K562 (cell line): Measurements from ENCODE around the gene DNAH9. TPM values are rescaled to one million over a fixed set of nuclear protein-coding genes. Genes with fewer than 3 reads are reported as not detected.

ENCODE experiments used
- AFF1 ChIP-seq, 2 experiments: fragments of 450-650 bp; IDR thresholded peaks; 2 replicates each; pipeline ENCODE4 v1.6.1; 2018; ENCODE audit warnings: mild to moderate bottlenecking in 2 of 2, low read depth in 1 of 2; ENCODE audit not compliant: partially characterized antibody in 2 of 2
- CBX2 ChIP-seq: fragments of 200-600 bp; sonication (generic); IDR thresholded peaks from one replicate; pipeline ENCODE4 v1.6.1; 2012; ENCODE audit warnings: mild to moderate bottlenecking, low read length, inconsistent platforms; ENCODE audit not compliant: insufficient read depth, poor library complexity, severe bottlenecking
- ELK3 ChIP-seq: fragments of 450-650 bp; formaldehyde crosslinking; IDR thresholded peaks from 2 replicates; pipeline ENCODE4 v1.4.0; 2020; ENCODE audit warnings: mild to moderate bottlenecking
- GTF2F1 ChIP-seq: IDR thresholded peaks from 2 replicates; pipeline ENCODE4 v1.6.1; 2011; ENCODE audit warnings: low read depth, low read length, improper control_type of control experiment
- SREBF1 ChIP-seq: fragments of 150-350 bp; IDR thresholded peaks from 2 replicates; pipeline ENCODE4 v1.6.1; 2014; ENCODE audit warnings: antibody characterized with exemption, low read depth, low read length, borderline replicate concordance
- U2AF1 ChIP-seq: fragments of 200-400 bp; formaldehyde crosslinking; optimal IDR thresholded peaks from 2 replicates; pipeline ENCODE3; 2017; ENCODE audit warnings: mild to moderate bottlenecking, low read depth, low read length, moderate library complexity
- XRCC5 ChIP-seq: fragments of 200-400 bp; formaldehyde crosslinking; IDR thresholded peaks from 2 replicates; pipeline ENCODE4 v1.6.1; 2017; ENCODE audit warnings: low read depth, mild to moderate bottlenecking, low read length
- polyA plus RNA-seq, 8 experiments: library from polyadenylated mRNA; depleted of rRNA in 4 of 8; stranded (reverse) in 5 of 8; unstranded in 3 of 8; fragments of >200 nt; fragmentation: Nextera tagmentation in 2 of 8; fragmentation: Illumina TruSeq in 1 of 8; extraction: Ambion mirVana in 2 of 8; extraction: Trizol in 1 of 8; gene quantifications; 2 replicates each; pipeline versions ENCODE4 v1.2.1 to v1.2.3, GENCODE V29; 2011 to 2014; ENCODE audit warnings: inconsistent platforms in 1 of 8, missing spikeins in 1 of 8
- total RNA-seq, 7 experiments: library from RNA; depleted of rRNA in 6 of 7; stranded (reverse); fragments of >200 nt in 6 of 7; fragmentation: Illumina TruSeq in 2 of 7; extraction: Trizol in 2 of 7; gene quantifications; 2 replicates each; pipeline versions ENCODE4 v1.2.1 to v1.2.3, GENCODE V29; 2011 to 2021; ENCODE audit warnings: low replicate concordance in 1 of 7

The DNAH9 gene
- total and polyA plus RNA-seq, 9 of the 15 experiments (the other 6 are each of a cell fraction or from before 2014, with no cell fraction given): not detected

GRCh38 chr17:11601661-11602060, 3.4 kb downstream of the DNAH9 start (continued):
- TF ChIP-seq XRCC5 (no peak), SREBF1 (no peak), GTF2F1 (no peak), CBX2 (no peak), AFF1 (IDR thresholded peaks at IDR 0.05; ENCODE audit: low read depth in 1 of 2, partially characterized antibody in 2 of 2) (no peak), U2AF1 (no peak), ELK3 (no peak)
